Erythroblast (primary cell): ENCODE measurements around the gene CSMD2.
"Not testable (repeated sequence)": the region's sequence is repeated elsewhere in the genome, so short reads cannot be mapped to it uniquely, and the experiment has no call there.

Experiments
- GATA1 ChIP-seq: IDR thresholded peaks from 2 replicates; pipeline ENCODE4 v1.6.1; 2011; ENCODE audit warnings: low read depth, mild to moderate bottlenecking, control low read depth, low read length, moderate library complexity
- POLR2A ChIP-seq: IDR thresholded peaks from 2 replicates; pipeline ENCODE4 v1.6.1; 2011; ENCODE audit warnings: mild to moderate bottlenecking, low read length

DNA sequence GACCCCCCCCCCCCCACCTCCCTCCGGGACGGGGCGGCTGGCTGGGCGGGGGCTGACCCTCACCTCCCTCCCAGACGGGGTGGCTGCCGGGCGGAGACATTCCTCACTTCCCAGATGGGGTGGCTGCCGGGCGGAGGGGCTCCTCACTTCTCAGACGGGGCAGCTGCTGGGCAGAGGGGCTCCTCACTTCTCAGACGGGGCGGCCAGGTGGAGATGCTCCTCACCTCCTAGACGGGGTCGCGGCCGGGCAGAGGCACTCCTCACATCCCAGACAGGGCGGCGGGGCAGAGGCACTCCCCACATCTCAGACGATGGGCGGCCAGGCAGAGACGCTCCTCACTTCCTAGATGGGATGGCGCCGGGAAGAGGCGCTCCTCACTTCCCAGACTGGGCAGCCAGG is 655.8 kb downstream of the CSMD2 start:
- TF ChIP-seq POLR2A, GATA1: not testable (repeated sequence)
